Prostate gland (tissue), 2 donors: Measurements from ENCODE around the gene AURKB. TPM values are rescaled to one million over a fixed set of nuclear protein-coding genes. Genes with fewer than 3 reads are reported as not detected.

ENCODE experiments used
- microRNA counts, 2 donors: library from miRNA; unstranded; fragments of <30 nt; microRNA quantifications; one replicate each; lab custom pipeline; 2016 to 2017
- microRNA-seq: library from miRNA; unstranded; fragments of <30 nt; microRNA quantifications from one replicate; pipeline ENCODE4, GENCODE V29; 2016
- total RNA-seq, 2 donors: library from RNA; depleted of rRNA; stranded (reverse); fragments of >200 nt; gene quantifications; one replicate each; pipeline ENCODE4 v1.1.0, GENCODE V29; 2016

The AURKB gene
- total RNA-seq, 2 donors from 2014 or later, result 2.1 to 6.6 TPM

MicroRNAs encoded within 50 kb of the gene (microRNA counts, 767-probe panel; counts per million panel counts)
- 431 to 927 counts per million in 2 donors for microRNA hsa-miR-4521 (lab: Ali Mortazavi, UCI)

Small RNA genes lying within 50 kb of the gene (microRNA-seq; reads per million reads assigned to microRNA genes)
- 0.67 reads per million for gene MIR4521

Other genes with a start within 250 kb of the AURKB start
- 1 to 10 TPM in 1 of 2 donors, not detected in 1; 1.8 TPM for gene GUCY2D, start 208.0 kb downstream of the AURKB start, total RNA-seq
- 100 to 1,000 TPM in 1 of 2 donors, 10 to 100 TPM in 1; 52.1 to 108 TPM for gene ALOX15B, start 171.5 kb downstream of the AURKB start, total RNA-seq
- under 1 TPM; 0.18 to 0.40 TPM for gene ALOX12B, start 122.9 kb downstream of the AURKB start, total RNA-seq
- gene ALOXE3, start 92.1 kb downstream of the AURKB start, total RNA-seq, result 1 to 10 TPM in 1 of 2 donors, not detected in 1; 2.4 TPM
- gene HES7, start 86.5 kb downstream of the AURKB start, total RNA-seq, result under 1 TPM in 1 of 2 donors, not detected in 1; 0.34 TPM
- gene PER1, start 58.2 kb downstream of the AURKB start, total RNA-seq, result 100 to 1,000 TPM; 119 to 142 TPM
- 10 to 100 TPM; 34.2 to 65.2 TPM for gene VAMP2, start 47.6 kb downstream of the AURKB start, total RNA-seq
- 10 to 100 TPM in 1 of 2 donors, 1 to 10 TPM in 1; 8.6 to 13.9 TPM for gene TMEM107, start 34.2 kb downstream of the AURKB start, total RNA-seq
- 10 to 100 TPM in 1 of 2 donors, 1 to 10 TPM in 1; 9.6 to 19.1 TPM for gene BORCS6, start 20.4 kb downstream of the AURKB start, total RNA-seq
- gene CTC1, start 37.5 kb upstream of the AURKB start, total RNA-seq, result 10 to 100 TPM; 20.1 to 31.7 TPM
- gene PFAS, start 38.7 kb upstream of the AURKB start, total RNA-seq, result 10 to 100 TPM; 17.0 to 29.0 TPM
- gene RANGRF, start 78.1 kb upstream of the AURKB start, total RNA-seq, result 10 to 100 TPM; 29.5 to 30.1 TPM
- 1 to 10 TPM; 4.5 to 5.2 TPM for gene SLC25A35, start 84.8 kb upstream of the AURKB start, total RNA-seq
- gene ARHGEF15, start 99.7 kb upstream of the AURKB start, total RNA-seq, result 1 to 10 TPM; 2.6 to 4.4 TPM
- not detected for gene ODF4, start 129.3 kb upstream of the AURKB start, total RNA-seq
- 1,000 to 10,000 TPM; 1,762 to 3,819 TPM for gene RPL26, start 172.6 kb upstream of the AURKB start, total RNA-seq
- not detected for gene RNF222, start 187.3 kb upstream of the AURKB start, total RNA-seq
- gene NDEL1, start 225.3 kb upstream of the AURKB start, total RNA-seq, result 10 to 100 TPM; 32.5 to 62.2 TPM